ENCODE measurements around the gene PTPMT1. TPM values are rescaled to one million over a fixed set of nuclear protein-coding genes. Genes with fewer than 3 reads are reported as not detected.
"Not testable (repeated sequence)": the region's sequence is repeated elsewhere in the genome, so short reads cannot be mapped to it uniquely, and the experiment has no call there.

PTPMT1 gene, protein sequence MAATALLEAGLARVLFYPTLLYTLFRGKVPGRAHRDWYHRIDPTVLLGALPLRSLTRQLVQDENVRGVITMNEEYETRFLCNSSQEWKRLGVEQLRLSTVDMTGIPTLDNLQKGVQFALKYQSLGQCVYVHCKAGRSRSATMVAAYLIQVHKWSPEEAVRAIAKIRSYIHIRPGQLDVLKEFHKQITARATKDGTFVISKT
- 18.7 TPM for total RNA-seq
- long read RNA-seq, transcript PTPMT1-205 (3 exons, 1,611 nt) = minor isoform, 6 of 52 reads
- long read RNA-seq, transcript PTPMT1-202 (4 exons, 768 nt) = major isoform, 35 of 52 reads
- long read RNA-seq, transcript PTPMT1-201 (3 exons, 928 nt) = minor isoform, 6 of 52 reads
- long read RNA-seq, partial matches to known transcripts = 2 of 52 reads
- long read RNA-seq, other reads (novel, unspliced or antisense) = 1 of 52 reads

GRCh38 chr11:47565340-47566148 is at the start of gene PTPMT1:
Gene PTPMT1 (plus strand): TSS chr11:47565599. CDS start chr11:47565623, 24 bp downstream.
- DNase-seq (ENCODE audit: low spot score) = peak; percentile 81
- intact Hi-C loops (cut with DNase I) = no loop called here

- intact Hi-C loops (cut with DNase I) = no loop called here
- DNase-seq (ENCODE audit: low spot score) = no peak
Measured at GRCh38 chr11:47516155-47516554, 49.2 kb upstream of the PTPMT1 start.

DNA sequence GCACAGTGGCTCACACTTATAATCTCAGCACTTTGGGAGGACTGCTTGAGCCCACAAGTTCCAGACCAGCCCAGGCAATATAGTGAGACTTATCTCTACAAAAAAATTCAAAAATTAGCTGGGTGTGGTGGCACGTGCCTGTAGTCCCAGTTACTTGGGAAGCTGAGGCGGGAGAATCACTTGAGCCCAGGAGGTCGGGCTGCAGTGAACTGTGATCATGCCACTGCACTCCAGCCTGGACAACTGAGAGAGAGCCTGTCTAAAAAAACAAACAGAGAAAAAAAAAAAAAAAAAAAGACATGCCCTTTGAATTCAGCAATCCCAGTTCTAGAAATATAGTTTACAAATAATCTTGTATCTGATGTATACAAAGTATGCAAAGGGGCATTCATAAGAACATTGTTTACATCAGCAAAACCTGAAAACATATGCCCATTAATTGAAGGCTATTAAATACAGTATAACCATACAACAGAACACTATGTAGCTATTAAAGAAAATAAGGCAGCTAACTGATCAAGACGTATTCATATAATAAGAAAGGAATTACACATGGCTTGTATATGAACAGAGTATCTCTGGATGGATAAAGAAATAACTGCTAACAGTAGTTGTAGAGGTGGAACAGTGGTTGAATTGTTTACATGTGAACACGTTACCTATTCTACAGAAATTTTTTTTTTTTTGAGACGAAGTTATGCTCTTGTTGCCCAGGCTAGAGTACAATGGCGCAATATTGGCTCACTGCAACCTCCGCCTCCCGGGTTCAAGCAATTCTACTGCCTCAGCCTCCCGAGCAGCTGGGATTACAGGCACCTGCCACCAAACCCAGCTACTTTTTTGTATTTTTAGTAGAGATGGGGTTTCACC is 48.2 kb upstream of the PTPMT1 start:
- intact Hi-C loops (cut with DNase I) = no loop called here
- DNase-seq (ENCODE audit: low spot score) = no peak

DNA sequence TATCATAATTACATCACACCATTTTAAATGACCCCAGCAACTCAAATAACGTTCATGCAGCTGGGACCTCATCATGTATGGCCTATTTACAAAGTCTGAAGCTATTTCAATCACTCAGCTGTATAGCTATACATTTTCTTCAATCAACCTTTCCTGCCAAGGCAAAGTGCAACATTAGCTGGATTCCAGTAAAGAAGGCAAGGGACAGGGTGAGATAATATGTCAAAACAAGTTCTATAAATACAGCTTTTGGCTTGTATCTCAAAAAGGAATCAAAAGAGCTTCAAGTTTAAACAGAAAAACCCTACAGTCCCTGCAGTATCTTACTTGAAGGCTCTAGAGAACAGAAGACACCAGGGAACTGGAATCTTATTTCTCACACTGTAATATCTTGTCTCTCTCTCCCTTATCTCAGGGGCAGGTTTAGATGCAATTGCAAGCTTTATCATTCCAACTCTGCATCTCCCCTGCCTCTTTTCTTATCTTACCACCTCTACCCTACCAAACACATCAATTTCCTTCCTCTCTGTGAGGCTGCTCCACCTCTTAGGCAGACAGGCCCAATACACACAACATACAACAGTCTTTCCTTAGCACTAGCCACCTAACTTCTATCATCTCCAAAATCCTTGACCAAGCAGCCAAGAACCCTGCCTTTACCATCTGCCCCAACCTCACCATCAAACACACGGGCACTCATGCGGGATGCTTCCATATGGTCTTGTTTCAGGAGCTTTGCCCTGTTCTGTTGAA is 47.0 kb upstream of the PTPMT1 start:
- intact Hi-C loops (cut with DNase I) = no loop called here
- no peak for DNase-seq (ENCODE audit: low spot score)

DNA sequence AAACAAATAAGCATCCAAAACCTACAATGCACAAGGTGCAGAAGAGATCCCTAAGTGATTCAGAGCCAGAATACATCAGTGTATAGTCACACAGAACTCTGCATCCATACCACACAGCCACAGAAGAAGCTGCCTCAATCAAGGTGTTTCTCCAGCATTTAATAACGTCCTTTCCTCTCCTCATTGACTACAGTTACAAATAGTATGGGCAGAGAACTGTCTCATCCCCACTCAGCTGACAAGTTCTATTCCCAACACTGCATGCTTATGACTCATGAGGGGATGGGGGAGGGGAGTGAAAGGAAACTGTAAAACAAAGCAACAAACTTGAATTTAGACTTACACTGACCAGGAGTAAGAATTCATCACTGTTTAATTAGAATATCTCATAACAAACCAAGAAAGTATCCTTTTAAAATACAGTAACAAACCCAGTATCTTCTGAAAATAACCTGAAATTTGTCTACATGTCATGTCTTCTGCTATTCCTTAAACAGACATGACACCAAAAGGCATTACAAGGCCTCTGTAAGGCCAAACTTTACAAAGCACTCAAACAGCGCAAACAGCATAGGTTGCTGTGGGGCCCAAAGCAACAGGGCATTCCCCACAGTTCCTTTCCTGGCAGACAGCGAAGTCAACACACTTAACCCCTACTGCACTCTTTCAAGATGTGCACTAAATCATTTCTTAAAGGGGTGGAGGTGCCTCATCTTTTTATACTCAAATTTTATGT is 41.7 kb upstream of the PTPMT1 start:
- DNase-seq (ENCODE audit: low spot score) = no peak
- intact Hi-C loops (cut with DNase I) = no loop called here

DNA sequence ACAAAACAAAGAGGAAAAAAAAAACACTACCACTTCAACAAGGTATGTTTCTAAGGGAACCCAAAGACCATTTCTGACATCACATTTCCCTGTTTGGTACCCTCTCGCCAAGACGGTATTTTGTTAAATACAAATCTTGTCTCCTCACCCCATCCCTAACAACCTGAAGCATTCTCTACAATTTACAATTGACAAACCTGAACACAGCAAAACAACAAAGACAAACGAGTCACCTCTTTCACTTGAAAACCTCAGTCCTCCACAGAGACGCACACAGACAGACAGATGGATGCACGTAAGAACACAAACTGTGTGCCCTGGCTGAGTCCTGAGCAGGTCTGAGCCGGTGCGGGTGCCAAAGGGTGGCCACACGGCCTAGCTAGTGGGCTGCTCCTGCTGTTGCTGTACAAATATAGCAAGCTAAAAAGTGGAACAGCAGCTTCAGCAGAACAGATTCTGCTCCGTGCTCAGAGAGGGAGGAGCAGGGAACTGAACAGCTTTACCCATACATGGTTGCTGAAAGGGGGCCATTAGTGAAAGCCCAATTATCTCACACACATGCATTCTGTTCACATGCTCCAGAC is 41.0 kb upstream of the PTPMT1 start:
- intact Hi-C loops (cut with DNase I) = no loop called here
- DNase-seq (ENCODE audit: low spot score) = peak; percentile 78

DNA sequence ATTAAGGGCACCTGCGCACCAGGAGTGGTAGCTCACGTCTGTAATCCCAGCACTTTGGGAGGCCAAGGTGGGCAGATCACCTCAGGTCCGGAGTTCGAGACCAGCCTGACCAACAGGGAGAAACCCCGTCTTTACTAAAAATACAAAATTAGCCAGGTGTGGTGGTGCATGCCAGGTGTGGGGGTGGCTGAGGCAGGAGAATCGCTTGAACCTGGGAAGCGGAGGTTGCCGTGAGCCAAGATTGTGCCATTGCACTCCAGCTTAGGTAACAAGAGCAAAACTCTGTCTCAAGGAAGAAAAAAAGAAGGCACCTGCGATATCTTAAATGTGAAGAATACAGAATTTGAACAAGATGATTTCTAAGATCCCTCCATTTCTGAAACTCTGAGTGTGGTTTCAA is 39.4 kb upstream of the PTPMT1 start:
- intact Hi-C loops (cut with DNase I) = not testable (repeated sequence)

GRCh38 chr11:47527186-47527585 is 38.2 kb upstream of the PTPMT1 start:
- intact Hi-C loops (cut with DNase I) = no loop called here
- no peak for DNase-seq (ENCODE audit: low spot score)

More for the DNA sequence above, 39.4 kb upstream of the PTPMT1 start:
- DNase-seq (ENCODE audit: low spot score) = not testable (repeated sequence)

DNA sequence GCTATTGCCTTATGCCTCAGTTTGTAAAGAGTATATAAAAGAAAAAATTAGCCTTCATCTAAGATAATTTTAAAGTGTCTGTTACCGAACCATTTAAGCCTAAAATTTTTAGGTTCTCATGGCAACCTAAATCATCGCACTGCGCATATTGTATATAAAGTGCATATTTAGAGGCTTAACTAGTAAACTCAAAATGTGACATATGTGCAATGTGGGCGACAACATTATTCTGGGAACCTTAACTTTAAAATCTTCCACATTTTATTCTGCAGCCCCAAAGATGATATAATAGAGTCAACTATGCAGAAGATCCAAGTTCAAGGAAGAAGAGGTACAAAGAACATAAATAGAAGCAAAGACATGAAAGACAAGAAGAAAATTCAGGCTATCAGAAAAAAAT is 35.4 kb upstream of the PTPMT1 start:
- no peak for DNase-seq (ENCODE audit: low spot score)
- intact Hi-C loops (cut with DNase I) = no loop called here

DNA sequence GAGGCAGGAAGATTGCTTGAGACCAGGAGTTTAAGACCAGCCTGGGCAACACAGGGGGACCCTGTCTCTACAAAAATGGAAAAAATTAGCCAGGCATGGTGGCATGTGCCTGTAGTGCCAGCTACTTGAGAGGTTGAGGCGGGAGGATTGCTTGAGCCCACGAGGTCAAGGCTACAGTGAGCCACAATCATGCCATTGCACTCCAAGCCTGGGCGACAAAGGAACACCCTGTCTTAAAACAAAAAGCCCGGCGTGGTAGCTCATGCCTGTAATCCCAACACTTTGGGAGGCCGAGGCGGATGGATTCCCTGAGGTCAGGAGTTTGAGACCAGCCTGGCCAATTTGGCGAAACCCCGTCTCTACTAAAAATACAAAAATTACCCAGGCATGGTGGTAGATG is 34.7 kb upstream of the PTPMT1 start:
- intact Hi-C loops (cut with DNase I); DNase-seq (ENCODE audit: low spot score): not testable (repeated sequence)

DNA sequence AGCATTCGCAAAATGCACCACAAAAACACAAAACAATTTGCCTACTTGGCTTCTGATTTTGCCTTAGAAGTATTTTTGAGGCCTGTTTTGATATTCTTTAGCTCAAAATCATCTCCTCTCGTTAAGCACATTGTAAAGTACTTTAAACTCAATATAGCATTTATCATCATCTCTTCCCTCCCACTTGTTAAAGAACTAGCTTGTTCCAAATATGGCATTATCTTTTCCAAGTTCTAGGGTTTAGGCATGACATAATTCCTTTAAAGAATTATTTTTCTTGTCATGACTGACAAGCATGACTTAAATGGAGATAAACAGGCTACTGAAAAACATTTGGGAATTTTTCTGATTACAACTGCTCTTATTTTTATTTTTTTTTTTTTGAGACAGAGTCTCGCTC is 33.7 kb upstream of the PTPMT1 start:
- DNase-seq (ENCODE audit: low spot score) = no peak
- intact Hi-C loops (cut with DNase I) = no loop called here

- intact Hi-C loops (cut with DNase I) = no loop called here
Measured at GRCh38 chr11:47532597-47533213, 32.7 kb upstream of the PTPMT1 start.

GRCh38 chr11:47533690-47534151 is 31.7 kb upstream of the PTPMT1 start:
- intact Hi-C loops (cut with DNase I) = no loop called here
- DNase-seq (ENCODE audit: low spot score) = no peak

More at GRCh38 chr11:47532597-47533213, 32.7 kb upstream of the PTPMT1 start:
- DNase-seq (ENCODE audit: low spot score) = no peak

DNA sequence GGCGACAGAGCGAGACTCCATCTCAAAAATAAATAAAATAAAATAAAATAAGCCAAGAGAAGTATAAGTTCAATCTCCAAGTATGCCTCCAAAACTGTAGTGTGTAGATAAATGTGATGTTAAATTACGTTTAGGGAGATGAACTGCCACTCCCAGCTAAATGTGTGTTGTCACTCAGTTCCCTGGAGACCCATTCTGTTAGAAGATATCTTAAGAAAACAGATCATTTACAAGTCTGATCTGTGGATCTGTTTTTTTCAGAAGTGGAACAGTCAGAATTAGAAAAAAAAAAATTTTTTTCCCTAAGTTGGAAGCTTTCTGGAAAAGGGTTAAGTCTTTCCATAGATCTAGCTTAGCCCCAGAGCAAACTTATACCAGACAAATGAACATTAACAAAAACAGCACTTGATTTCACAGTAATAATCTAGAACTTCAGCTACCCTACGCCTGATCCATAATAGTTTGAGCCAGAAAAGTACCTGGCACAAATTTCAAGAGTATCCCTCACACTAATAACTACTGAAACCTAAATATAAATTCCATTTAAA is 30.6 kb upstream of the PTPMT1 start:
- intact Hi-C loops (cut with DNase I) = no loop called here
- no peak for DNase-seq (ENCODE audit: low spot score)

GRCh38 chr11:47536915-47537314 is 28.5 kb upstream of the PTPMT1 start:
- intact Hi-C loops (cut with DNase I) = no loop called here
- DNase-seq (ENCODE audit: low spot score) = no peak

DNA sequence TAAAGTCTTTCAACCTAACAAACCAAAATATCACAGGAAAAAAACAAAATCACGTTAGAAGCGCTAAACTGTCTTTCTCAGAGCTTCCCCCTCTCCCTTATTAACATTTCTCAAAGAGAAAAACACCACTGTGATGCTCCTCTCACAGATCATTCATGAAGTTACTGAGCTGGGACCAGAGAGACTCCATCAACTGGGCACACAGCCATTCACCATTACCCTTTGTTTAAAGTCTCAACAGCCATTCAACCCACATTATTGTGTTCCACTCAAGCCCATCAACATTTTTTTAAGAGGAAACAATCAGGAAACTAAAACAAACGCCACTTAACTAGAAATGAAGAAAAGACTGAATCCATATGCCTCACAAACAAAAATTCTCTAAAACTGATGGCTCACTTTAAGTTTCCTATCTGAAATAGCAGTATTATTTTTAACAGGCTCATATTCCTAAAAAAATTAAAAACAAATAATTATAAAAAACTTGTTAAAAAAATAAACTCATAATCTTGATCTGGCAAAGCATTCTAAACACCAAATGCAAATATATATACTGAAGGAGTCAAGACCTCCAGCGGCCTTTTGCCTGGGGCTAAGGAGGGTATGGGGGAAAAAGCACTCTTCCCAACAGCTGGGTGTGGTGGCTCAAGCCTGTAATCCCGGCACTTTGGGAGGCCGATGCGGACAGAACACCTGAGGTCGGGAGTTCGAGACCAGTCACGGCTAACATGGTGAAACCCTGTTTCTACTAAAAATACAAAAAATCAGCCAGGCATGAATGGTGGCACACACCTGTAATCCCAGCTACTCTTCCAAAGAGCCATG is 26.4 kb upstream of the PTPMT1 start:
- no peak for DNase-seq (ENCODE audit: low spot score)

GRCh38 chr11:47539681-47540039 is 25.7 kb upstream of the PTPMT1 start:
- DNase-seq (ENCODE audit: low spot score) = no peak
- intact Hi-C loops (cut with DNase I) = no loop called here

More for the DNA sequence above, 26.4 kb upstream of the PTPMT1 start:
- intact Hi-C loops (cut with DNase I) = no loop called here
